ENCODE data around the gene SPOCK1.
A peak's percentile ranks its signal among the peaks of the same experiment; 100 is the strongest.

Gene SPOCK1

DNA sequence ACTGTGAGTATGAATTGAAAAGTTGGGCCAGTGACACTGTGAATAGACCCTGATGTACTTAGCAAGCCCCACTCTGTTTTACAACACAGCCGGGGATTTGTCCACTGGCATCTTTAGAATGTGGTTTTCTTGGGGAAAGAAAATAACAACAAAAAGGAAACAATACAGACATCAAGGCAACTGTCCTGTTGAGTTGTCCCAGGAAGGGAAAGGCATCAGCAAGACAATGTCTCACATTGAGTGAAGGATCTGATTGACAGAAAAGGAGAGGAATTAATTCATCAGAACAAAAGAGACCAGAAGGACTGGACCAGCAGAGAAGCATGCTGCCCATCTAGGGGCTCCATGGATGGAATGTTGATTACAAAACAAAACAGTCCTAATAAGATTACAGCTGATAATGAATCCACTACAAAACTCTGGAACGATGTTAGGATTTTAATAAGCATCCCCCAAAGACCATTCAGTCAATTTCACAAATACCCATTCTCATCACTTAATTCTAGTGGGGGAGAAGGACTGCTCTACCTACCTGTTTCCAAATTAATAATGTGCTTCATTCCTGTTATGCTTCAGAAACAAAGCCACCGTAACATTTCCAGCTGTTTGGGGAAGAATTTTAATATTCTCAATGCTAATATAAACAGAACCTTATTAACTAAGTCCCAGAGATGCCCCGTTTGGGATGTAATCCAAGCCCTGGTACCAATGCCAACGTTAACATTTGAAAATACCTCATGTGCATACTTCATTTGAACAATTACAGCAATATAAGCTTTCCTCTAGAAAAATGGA lies 298.0 kb downstream of the SPOCK1 start:
- Histone ChIP-seq H3K27me3 (replicated peaks) (no peaks in the 10 kb centered on the region), H3K4me3 (ENCODE audit: low read depth, low read length) (no peak overlapping the region), H3K36me3 (replicated peaks) (no peaks in the 10 kb centered on the region), H3K27ac (no peak overlapping the region)
- TF ChIP-seq CTCF (IDR thresholded peaks at IDR 0.05; ENCODE audit: low read depth, low read length, missing control alignments) = no peak
- in situ Hi-C loops (cut with HindIII; ENCODE audit: low pct_ligation_motif_present, low sequenced_read_pairs) = no loop called here
- DNase-seq = no peak

DNA sequence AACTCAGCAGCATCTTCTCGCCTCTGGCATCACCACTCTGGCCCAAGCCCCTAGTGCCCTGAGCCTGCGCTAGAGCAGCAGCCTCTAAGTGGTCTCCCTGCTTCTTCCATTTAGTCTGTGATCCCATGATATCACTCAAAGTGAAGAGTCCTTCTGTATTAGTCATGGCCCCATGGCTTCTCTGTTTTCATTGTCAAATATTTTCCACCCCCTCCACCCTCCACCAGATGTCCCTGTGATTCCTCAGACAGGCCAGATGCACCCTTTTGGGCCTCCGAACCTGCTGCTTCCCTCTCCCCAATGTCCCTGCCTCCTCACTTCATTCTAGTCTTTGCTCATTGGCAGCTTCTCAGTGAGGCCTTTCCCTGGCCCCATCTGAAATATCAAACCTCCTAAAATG lies 299.2 kb downstream of the SPOCK1 start:
- Histone ChIP-seq H3K27me3 (replicated peaks) (no peaks in the 10 kb centered on the region), H3K4me3 (ENCODE audit: low read depth, low read length) (no peak overlapping the region), H3K27ac (no peak overlapping the region), H3K36me3 (replicated peaks) (no peaks in the 10 kb centered on the region)
- in situ Hi-C loops (cut with HindIII; ENCODE audit: low pct_ligation_motif_present, low sequenced_read_pairs) = no loop called here
- TF ChIP-seq CTCF (IDR thresholded peaks at IDR 0.05; ENCODE audit: low read depth, low read length, missing control alignments) = peak; percentile 33
- peak; percentile 2 for DNase-seq

DNA sequence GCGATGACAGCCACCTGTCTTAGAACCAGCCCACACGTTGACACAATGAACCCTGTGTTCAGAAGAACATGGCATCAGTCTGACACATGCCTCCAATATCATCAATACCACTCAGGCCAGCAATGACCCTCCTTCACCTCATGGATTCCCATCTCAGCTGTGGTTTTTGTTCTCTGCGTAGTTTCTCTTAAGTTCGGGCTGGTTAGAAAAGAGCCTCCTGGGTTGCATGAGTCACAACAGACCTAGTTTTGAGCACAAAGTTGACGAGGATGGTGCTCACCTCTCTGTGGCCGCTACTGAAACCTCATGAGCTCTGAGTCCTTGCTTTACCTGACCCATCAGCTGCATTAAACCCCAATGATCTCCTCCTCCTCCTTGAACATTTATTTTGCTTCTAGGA lies 299.9 kb downstream of the SPOCK1 start:
- Histone ChIP-seq H3K36me3 (replicated peaks) (no peaks in the 10 kb centered on the region), H3K27me3 (replicated peaks) (no peaks in the 10 kb centered on the region), H3K4me3 (ENCODE audit: low read depth, low read length) (no peak overlapping the region), H3K27ac (no peak overlapping the region)
- TF ChIP-seq CTCF (IDR thresholded peaks at IDR 0.05; ENCODE audit: low read depth, low read length, missing control alignments) = no peak
- no peak for DNase-seq
- in situ Hi-C loops (cut with HindIII; ENCODE audit: low pct_ligation_motif_present, low sequenced_read_pairs) = no loop called here

DNA sequence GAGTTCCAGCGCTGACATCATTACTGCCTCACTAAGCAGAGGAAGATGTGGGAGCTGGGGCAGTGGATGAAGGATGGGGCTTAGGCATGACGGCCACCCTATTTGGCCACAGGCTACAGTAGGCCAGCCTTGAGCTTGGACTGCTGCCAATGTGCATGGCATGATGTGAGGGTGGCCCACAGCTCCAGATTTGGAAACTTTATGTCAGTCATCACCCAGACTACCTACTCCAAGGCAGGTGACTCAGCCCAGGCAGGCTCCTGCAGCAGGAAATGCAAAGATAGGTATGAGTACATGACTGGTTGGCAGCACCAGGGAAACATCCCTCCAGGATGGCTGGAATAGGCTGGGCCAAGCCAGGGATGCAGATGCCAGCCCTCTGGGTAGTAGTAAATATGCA lies 303.6 kb downstream of the SPOCK1 start:
- no peak for TF ChIP-seq CTCF (IDR thresholded peaks at IDR 0.05; ENCODE audit: low read depth, low read length, missing control alignments)
- Histone ChIP-seq H3K27ac (no peak overlapping the region), H3K27me3 (replicated peaks) (no peaks in the 10 kb centered on the region), H3K4me3 (ENCODE audit: low read depth, low read length) (no peak overlapping the region), H3K36me3 (replicated peaks) (no peaks in the 10 kb centered on the region)
- DNase-seq = no peak
- in situ Hi-C loops (cut with HindIII; ENCODE audit: low pct_ligation_motif_present, low sequenced_read_pairs) = no loop called here

DNA sequence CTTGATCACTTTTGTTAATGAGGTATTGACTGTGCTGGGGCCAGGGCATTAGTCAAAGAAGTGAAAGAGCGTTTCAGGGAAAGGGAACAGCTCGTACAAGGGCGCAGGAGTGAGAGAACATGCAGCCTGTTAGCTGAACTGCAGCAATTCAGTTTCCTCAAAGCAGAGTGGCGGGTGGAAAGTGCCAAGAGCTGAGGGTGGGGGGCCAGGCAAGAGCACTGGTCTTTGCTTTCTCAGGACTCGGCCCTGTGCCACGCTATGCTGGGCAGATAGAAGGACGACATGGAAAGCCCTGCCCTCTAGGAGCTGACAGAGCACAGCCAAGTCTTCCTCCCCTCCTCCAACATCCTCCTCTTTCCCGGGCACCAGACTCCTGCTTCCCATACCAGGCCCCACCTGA lies 304.8 kb downstream of the SPOCK1 start:
- TF ChIP-seq CTCF (IDR thresholded peaks at IDR 0.05; ENCODE audit: low read depth, low read length, missing control alignments) = no peak
- DNase-seq = no peak
- H3K27me3 ChIP-seq (replicated peaks) = no peaks in the 10 kb centered on the region
- H3K36me3 ChIP-seq (replicated peaks) = no peaks in the 10 kb centered on the region
- H3K4me3 ChIP-seq (ENCODE audit: low read depth, low read length) = no peak overlapping the region
- H3K27ac ChIP-seq = no peak overlapping the region
- in situ Hi-C loops (cut with HindIII; ENCODE audit: low pct_ligation_motif_present, low sequenced_read_pairs) = no loop called here

DNA sequence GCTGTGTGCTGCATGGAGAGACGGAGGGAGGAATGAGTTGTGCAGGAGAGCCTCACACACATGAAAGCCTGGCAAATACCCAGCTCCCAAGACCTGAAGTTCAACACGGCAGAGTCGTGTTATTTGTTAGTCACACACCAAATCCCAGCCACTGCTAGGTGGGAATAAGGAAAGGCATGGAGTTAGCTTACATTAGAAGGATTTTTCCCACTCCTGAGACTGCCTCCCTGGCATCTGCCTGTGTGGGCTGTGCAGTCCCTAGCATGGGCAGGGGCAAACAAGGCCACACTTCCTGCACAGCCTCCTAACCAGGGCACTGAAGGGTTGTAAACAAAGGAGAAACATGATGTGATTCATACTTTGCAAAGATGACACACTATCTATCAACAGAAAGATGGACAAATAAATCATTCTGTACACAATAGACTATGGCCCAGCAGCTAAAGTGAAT lies 306.8 kb downstream of the SPOCK1 start:
- H3K4me3 ChIP-seq (ENCODE audit: low read depth, low read length) = no peak overlapping the region
- no peaks in the 10 kb centered on the region for H3K27me3 ChIP-seq (replicated peaks)
- no peak overlapping the region for H3K27ac ChIP-seq
- DNase-seq = no peak
- in situ Hi-C loops (cut with HindIII; ENCODE audit: low pct_ligation_motif_present, low sequenced_read_pairs) = no loop called here
- TF ChIP-seq CTCF (IDR thresholded peaks at IDR 0.05; ENCODE audit: low read depth, low read length, missing control alignments) = no peak
- no peaks in the 10 kb centered on the region for H3K36me3 ChIP-seq (replicated peaks)
